Measurements from ENCODE around the gene PI4KA.

PI4KA gene

GRCh38 chr22:20664594-20664959 is 194.0 kb downstream of the PI4KA start:
- no peak for TF ChIP-seq POLR2AphosphoS5 (IDR thresholded peaks at IDR 0.05; ENCODE audit: low read depth)
- TF ChIP-seq SPI1 (IDR thresholded peaks at IDR 0.05; ENCODE audit: borderline replicate concordance, low read depth) = no peak
- TF ChIP-seq GABPA (IDR thresholded peaks at IDR 0.05; ENCODE audit: low read depth) = no peak
- TF ChIP-seq, protein P1, sequence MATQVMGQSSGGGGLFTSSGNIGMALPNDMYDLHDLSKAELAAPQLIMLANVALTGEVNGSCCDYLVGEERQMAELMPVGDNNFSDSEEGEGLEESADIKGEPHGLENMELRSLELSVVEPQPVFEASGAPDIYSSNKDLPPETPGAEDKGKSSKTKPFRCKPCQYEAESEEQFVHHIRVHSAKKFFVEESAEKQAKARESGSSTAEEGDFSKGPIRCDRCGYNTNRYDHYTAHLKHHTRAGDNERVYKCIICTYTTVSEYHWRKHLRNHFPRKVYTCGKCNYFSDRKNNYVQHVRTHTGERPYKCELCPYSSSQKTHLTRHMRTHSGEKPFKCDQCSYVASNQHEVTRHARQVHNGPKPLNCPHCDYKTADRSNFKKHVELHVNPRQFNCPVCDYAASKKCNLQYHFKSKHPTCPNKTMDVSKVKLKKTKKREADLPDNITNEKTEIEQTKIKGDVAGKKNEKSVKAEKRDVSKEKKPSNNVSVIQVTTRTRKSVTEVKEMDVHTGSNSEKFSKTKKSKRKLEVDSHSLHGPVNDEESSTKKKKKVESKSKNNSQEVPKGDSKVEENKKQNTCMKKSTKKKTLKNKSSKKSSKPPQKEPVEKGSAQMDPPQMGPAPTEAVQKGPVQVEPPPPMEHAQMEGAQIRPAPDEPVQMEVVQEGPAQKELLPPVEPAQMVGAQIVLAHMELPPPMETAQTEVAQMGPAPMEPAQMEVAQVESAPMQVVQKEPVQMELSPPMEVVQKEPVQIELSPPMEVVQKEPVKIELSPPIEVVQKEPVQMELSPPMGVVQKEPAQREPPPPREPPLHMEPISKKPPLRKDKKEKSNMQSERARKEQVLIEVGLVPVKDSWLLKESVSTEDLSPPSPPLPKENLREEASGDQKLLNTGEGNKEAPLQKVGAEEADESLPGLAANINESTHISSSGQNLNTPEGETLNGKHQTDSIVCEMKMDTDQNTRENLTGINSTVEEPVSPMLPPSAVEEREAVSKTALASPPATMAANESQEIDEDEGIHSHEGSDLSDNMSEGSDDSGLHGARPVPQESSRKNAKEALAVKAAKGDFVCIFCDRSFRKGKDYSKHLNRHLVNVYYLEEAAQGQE (IDR thresholded peaks at IDR 0.05; ENCODE audit: insufficient replicate concordance, low read depth) = no peak
- TF ChIP-seq CTCF (IDR thresholded peaks at IDR 0.05; ENCODE audit: insufficient read depth, low read length) = no peak
- H3K27ac ChIP-seq (replicated peaks) = no peak overlapping the region
- DNase-seq (ENCODE audit: low read depth in 1 of 2, low spot score in 1 of 2) = no peak

DNA sequence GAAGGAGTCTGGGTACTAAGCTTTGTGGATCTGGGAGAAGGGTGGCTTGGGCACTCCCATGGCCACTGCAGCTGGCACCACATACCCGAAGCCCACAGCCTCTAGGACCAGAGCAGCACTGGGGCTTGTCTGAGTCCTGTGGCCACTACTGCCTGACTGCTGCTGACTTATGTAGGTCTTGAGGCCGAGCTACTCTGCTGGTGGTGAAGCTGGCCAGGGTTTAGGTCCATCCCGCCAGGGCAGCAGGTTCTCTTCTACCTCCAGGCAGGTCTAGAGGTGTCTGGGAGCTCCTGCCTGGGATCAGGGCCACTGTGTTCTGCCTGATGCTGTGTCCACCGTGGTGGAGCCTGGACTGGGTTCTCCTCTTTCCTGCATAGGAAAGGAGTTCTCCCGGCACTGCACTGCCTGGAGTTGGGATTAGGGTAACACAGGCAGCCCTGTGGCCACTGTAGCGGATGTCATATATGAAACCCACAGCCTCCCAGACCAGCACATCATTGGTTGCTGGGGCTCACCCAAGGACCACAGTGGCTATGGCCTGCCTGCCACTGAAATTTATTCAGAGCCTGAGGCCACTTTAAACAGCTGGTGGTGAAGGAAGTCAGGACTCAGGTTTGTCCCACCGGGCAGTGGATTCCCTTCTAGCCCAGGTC is 194.5 kb downstream of the PI4KA start:
- H3K27ac ChIP-seq (replicated peaks) = no peak overlapping the region
- H3K4me3 ChIP-seq (replicated peaks; ENCODE audit: insufficient read depth, low read length) = no peak overlapping the region
- TF ChIP-seq GABPA (IDR thresholded peaks at IDR 0.05; ENCODE audit: low read depth) (no peak), POLR2AphosphoS5 (IDR thresholded peaks at IDR 0.05; ENCODE audit: low read depth) (no peak), SPI1 (IDR thresholded peaks at IDR 0.05; ENCODE audit: borderline replicate concordance, low read depth) (no peak), CTCF (IDR thresholded peaks at IDR 0.05; ENCODE audit: insufficient read depth, low read length) (no peak)
- TF ChIP-seq, protein P1 (IDR thresholded peaks at IDR 0.05; ENCODE audit: insufficient replicate concordance, low read depth) = no peak
- DNase-seq (ENCODE audit: low read depth in 1 of 2, low spot score in 1 of 2) = no peak
- peaks cover 6% of the 10 kb centered on the region for H3K27me3 ChIP-seq (ENCODE audit: insufficient read depth, poor library complexity, severe bottlenecking)

More at GRCh38 chr22:20664594-20664959, 194.0 kb downstream of the PI4KA start:
- peaks cover 6% of the 10 kb centered on the region for H3K27me3 ChIP-seq (ENCODE audit: insufficient read depth, poor library complexity, severe bottlenecking)
- H3K4me3 ChIP-seq (replicated peaks; ENCODE audit: insufficient read depth, low read length) = no peak overlapping the region

- H3K27ac ChIP-seq (replicated peaks) = no peak overlapping the region
These were observed 195.3 kb downstream of the PI4KA start for GRCh38 chr22:20663137-20663828.

More at GRCh38 chr22:20663137-20663828, 195.3 kb downstream of the PI4KA start:
- TF ChIP-seq, protein P1 (IDR thresholded peaks at IDR 0.05; ENCODE audit: insufficient replicate concordance, low read depth) = no peak
- TF ChIP-seq SPI1 (IDR thresholded peaks at IDR 0.05; ENCODE audit: borderline replicate concordance, low read depth) (no peak), POLR2AphosphoS5 (IDR thresholded peaks at IDR 0.05; ENCODE audit: low read depth) (no peak), CTCF (IDR thresholded peaks at IDR 0.05; ENCODE audit: insufficient read depth, low read length) (no peak), GABPA (IDR thresholded peaks at IDR 0.05; ENCODE audit: low read depth) (no peak)
- peaks cover 6% of the 10 kb centered on the region for H3K27me3 ChIP-seq (ENCODE audit: insufficient read depth, poor library complexity, severe bottlenecking)
- no peak overlapping the region for H3K4me3 ChIP-seq (replicated peaks; ENCODE audit: insufficient read depth, low read length)
- DNase-seq (ENCODE audit: low read depth in 1 of 2, low spot score in 1 of 2) = no peak

Measured in HL-60 (cell line).